ENCODE data around the gene KDSR.

GRCh38 chr18:63299837-63300745 is 66.9 kb downstream of the KDSR start:
- TF ChIP-seq CTCF (IDR thresholded peaks at IDR 0.05) (no peak), POLR2A (IDR thresholded peaks at IDR 0.05) (no peak)
